Astrocyte (in vitro differentiated cells and primary cell): ENCODE measurements around the gene PLP2. TPM values are rescaled to one million over a fixed set of nuclear protein-coding genes. Genes with fewer than 3 reads are reported as not detected.

Source experiments
- DNase-seq: peaks from one replicate; pipeline ENCODE4 v3.0.0-alpha.2; 2010; ENCODE audit warnings: low read depth
- FAIRE-seq: peaks from 2 replicates; lab custom pipeline; 2011; peaks lifted over from hg19 to GRCh38; lab: Jason Lieb, UNC
- H2AFZ ChIP-seq: 2 replicates; pipeline ENCODE4 v1.6.0; 2012; ENCODE audit warnings: low read depth, low read length, inconsistent platforms
- H3K27ac ChIP-seq: 2 replicates; pipeline ENCODE4 v1.5.1; 2011; ENCODE audit warnings: low read depth, low read length, inconsistent platforms
- H3K27me3 ChIP-seq: 2 replicates; pipeline ENCODE4 v1.6.0; 2011; ENCODE audit warnings: low read length, inconsistent platforms; ENCODE audit not compliant: insufficient read depth
- H3K36me3 ChIP-seq: 2 replicates; pipeline ENCODE4 v1.5.1; 2011; ENCODE audit warnings: low read length, inconsistent platforms; ENCODE audit not compliant: insufficient read depth
- H3K4me1 ChIP-seq: 2 replicates; pipeline ENCODE4 v1.5.1; 2011; ENCODE audit warnings: low read length, inconsistent platforms; ENCODE audit not compliant: insufficient read depth
- H3K4me2 ChIP-seq: 2 replicates; pipeline ENCODE4 v1.6.0; 2012; ENCODE audit warnings: low read length, inconsistent platforms
- H3K4me3 ChIP-seq: 2 replicates; pipeline ENCODE4 v1.5.1; 2011; ENCODE audit warnings: low read depth, mild to moderate bottlenecking, low read length, inconsistent platforms; ENCODE audit not compliant: insufficient read depth
- H3K79me2 ChIP-seq: 2 replicates; pipeline ENCODE4 v1.6.0; 2012; ENCODE audit warnings: mild to moderate bottlenecking, low read length, inconsistent platforms; ENCODE audit not compliant: insufficient read depth
- H3K9ac ChIP-seq: 2 replicates; pipeline ENCODE4 v1.6.0; 2012; ENCODE audit warnings: mild to moderate bottlenecking, low read length, inconsistent platforms
- H3K9me3 ChIP-seq: 2 replicates; pipeline ENCODE4 v1.5.1; 2012; ENCODE audit warnings: low read depth, mild to moderate bottlenecking, low read length, inconsistent platforms; ENCODE audit not compliant: insufficient read depth
- H4K20me1 ChIP-seq: 2 replicates; pipeline ENCODE4 v1.6.0; 2012; ENCODE audit warnings: low read length, inconsistent platforms; ENCODE audit not compliant: insufficient read depth
- H3K27ac Mint-ChIP-seq: one replicate; pipeline ENCODE4 v1.8.0; 2021; ENCODE audit warnings: mild to moderate bottlenecking, mixed read lengths; ENCODE audit not compliant: unreplicated experiment
- H3K27me3 Mint-ChIP-seq: one replicate; pipeline ENCODE4 v1.8.0; 2021; ENCODE audit warnings: low read depth, mixed read lengths; ENCODE audit not compliant: unreplicated experiment
- H3K36me3 Mint-ChIP-seq: one replicate; pipeline ENCODE4 v1.8.0; 2021; ENCODE audit warnings: low read depth, mixed read lengths; ENCODE audit not compliant: unreplicated experiment
- H3K4me1 Mint-ChIP-seq: one replicate; pipeline ENCODE4 v1.8.0; 2021; ENCODE audit warnings: low read depth, mixed read lengths; ENCODE audit not compliant: unreplicated experiment
- H3K4me3 Mint-ChIP-seq: one replicate; pipeline ENCODE4 v1.8.0; 2021; ENCODE audit warnings: mild to moderate bottlenecking, moderate library complexity, mixed read lengths; ENCODE audit not compliant: unreplicated experiment
- H3K9me3 Mint-ChIP-seq: one replicate; pipeline ENCODE4 v1.8.0; 2021; ENCODE audit warnings: mild to moderate bottlenecking, mixed read lengths; ENCODE audit not compliant: unreplicated experiment
- CTCF ChIP-seq: IDR thresholded peaks from 2 replicates; pipeline ENCODE4 v1.5.1; 2011; ENCODE audit warnings: low read depth, mild to moderate bottlenecking, inconsistent platforms, low read length, moderate library complexity; ENCODE audit not compliant: insufficient read depth
- EZH2 ChIP-seq: IDR thresholded peaks from 2 replicates; pipeline ENCODE4 v1.6.1; 2012; ENCODE audit warnings: mild to moderate bottlenecking, low read length, inconsistent platforms; ENCODE audit not compliant: insufficient read depth
- total RNA-seq: library from RNA; stranded (reverse); gene quantifications from 2 replicates; pipeline ENCODE4 v1.2.1, GENCODE V29; 2021

Gene PLP2
- total RNA-seq, 1 donor from 2014 or later, result 109 TPM

DNA sequence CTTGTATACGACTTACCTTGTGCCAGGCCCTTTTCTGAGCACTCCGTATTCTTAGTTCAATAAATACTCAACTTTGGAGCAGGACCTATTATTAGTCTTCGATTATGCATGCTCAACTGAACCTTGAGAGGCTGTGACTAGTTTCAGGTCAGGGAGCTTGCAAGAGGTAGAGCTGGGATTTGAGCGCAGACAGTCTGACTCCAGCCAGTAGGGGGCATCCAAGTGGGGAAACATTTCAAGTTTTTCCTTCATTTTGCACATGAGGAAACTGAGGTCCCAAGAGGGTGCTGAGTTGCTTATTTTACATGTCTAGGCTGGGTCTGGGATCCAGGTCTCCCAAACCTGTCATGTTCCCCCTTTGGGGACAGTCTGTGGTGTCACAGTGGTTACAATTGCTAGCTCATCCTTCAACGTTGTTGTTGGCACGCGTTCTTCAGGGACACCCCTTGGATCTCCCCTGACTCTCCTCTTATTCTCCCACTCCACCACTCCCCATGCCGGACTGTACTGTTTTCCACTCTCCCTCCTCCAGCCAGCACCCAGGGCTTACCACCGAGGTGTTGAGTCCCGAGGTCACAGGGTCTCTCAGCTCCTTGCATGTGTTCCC is 21.1 kb downstream of the PLP2 start:
- FAIRE-seq, result peak; percentile 98

DNA sequence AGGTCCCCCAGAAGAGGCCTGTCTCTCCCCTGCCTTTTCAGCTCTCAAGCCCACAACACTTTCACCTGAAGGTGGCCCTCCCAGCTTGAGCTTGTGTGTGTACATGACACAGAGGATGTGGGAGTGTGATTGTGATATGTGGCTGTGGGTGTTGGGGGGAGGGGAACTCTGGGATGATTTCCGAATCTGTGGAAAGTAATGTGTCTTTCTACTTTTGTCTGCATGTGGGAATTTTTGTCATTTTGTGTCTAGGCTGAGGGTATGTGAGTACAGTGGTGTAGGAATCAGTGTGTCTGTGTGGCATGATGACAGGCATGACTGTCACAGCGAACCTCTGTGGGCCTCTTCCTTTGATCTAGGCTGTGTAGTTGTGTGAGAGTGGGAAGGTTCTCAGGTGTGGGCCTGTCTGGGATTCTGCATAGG is 21.9 kb downstream of the PLP2 start:
- H3K79me2 ChIP-seq, result no peaks in the 10 kb centered on the region
- FAIRE-seq (no peak), DNase-seq (no peak)
- no peak overlapping the region for H2AFZ ChIP-seq
- H3K9me3 ChIP-seq, result no peaks in the 10 kb centered on the region
- peaks cover 1% of the 10 kb centered on the region for H3K4me1 Mint-ChIP-seq
- no peaks in the 10 kb centered on the region for H3K27me3 ChIP-seq
- no peak overlapping the region for H3K9ac ChIP-seq
- no peaks in the 10 kb centered on the region for H3K36me3 ChIP-seq
- no peaks in the 10 kb centered on the region for H3K4me1 ChIP-seq
- no peaks in the 10 kb centered on the region for H3K36me3 Mint-ChIP-seq
- H3K27ac ChIP-seq, result no peak overlapping the region
- no peak overlapping the region for H3K4me3 Mint-ChIP-seq
- no peak overlapping the region for H3K4me3 ChIP-seq
- no peaks in the 10 kb centered on the region for H4K20me1 ChIP-seq
- H3K27me3 Mint-ChIP-seq, result peaks cover 4% of the 10 kb centered on the region
- no peaks in the 10 kb centered on the region for H3K9me3 Mint-ChIP-seq
- TF ChIP-seq EZH2 (no peak), CTCF (no peak)
- no peak overlapping the region for H3K4me2 ChIP-seq
- no peak overlapping the region for H3K27ac Mint-ChIP-seq

More for the DNA sequence above, 21.1 kb downstream of the PLP2 start:
- Histone ChIP-seq H3K9me3 (no peaks in the 10 kb centered on the region), H3K4me2 (no peak overlapping the region), H3K9ac (no peak overlapping the region), H3K79me2 (no peaks in the 10 kb centered on the region), H3K4me3 (no peak overlapping the region), H3K27me3 (no peaks in the 10 kb centered on the region), H3K27ac (no peak overlapping the region), H3K4me1 (no peaks in the 10 kb centered on the region), H2AFZ (no peak overlapping the region), H3K36me3 (no peaks in the 10 kb centered on the region), H4K20me1 (no peaks in the 10 kb centered on the region)
- H3K4me1 Mint-ChIP-seq, result peaks cover 1% of the 10 kb centered on the region
- TF ChIP-seq EZH2 (no peak), CTCF (peak; percentile 62)
- no peaks in the 10 kb centered on the region for H3K9me3 Mint-ChIP-seq
- no peaks in the 10 kb centered on the region for H3K36me3 Mint-ChIP-seq
- DNase-seq, result no peak
- H3K27ac Mint-ChIP-seq, result no peak overlapping the region
- H3K4me3 Mint-ChIP-seq, result peak overlapping the region; percentile 70
- no peaks in the 10 kb centered on the region for H3K27me3 Mint-ChIP-seq

DNA sequence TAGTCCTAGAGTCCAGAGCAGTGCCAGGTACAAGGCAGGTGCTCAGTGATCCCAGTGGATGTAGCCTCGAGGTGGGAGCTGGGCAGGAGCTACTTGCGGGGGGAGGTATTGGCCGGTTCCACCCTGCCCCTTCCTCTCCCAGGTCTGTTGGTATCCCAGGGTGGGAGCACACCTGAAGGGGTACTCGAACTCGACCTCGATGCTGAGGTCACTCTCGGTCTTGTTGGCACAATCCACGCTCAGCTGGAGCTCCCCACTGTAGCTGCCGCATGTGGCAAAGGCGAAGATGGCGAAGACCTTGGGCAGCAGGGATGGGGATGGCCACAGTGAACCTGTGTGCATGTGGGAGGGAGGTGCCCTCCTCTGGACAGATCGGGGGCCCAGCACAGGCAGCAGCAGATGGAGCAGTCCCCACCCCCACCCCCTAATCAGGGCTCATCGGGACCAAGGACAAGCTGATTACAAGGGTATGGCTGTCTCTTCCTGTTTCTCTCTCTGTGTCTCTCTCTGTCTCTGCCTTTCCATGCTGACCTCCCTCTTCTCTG is 25.9 kb downstream of the PLP2 start:
- H3K9me3 Mint-ChIP-seq, result no peaks in the 10 kb centered on the region
- no peak for DNase-seq
- no peaks in the 10 kb centered on the region for H3K36me3 ChIP-seq

More for the DNA sequence above, 25.9 kb downstream of the PLP2 start:
- no peaks in the 10 kb centered on the region for H3K4me1 ChIP-seq
- no peaks in the 10 kb centered on the region for H3K4me1 Mint-ChIP-seq
- no peaks in the 10 kb centered on the region for H3K9me3 ChIP-seq
- H3K4me3 Mint-ChIP-seq, result no peak overlapping the region
- TF ChIP-seq CTCF (no peak), EZH2 (no peak)
- no peaks in the 10 kb centered on the region for H3K36me3 Mint-ChIP-seq
- no peak overlapping the region for H3K27ac ChIP-seq
- H3K9ac ChIP-seq, result no peak overlapping the region
- no peak overlapping the region for H3K27ac Mint-ChIP-seq
- H3K4me2 ChIP-seq, result no peak overlapping the region
- H2AFZ ChIP-seq, result no peak overlapping the region
- H3K27me3 Mint-ChIP-seq, result peaks cover 6% of the 10 kb centered on the region
- no peak for FAIRE-seq
- H4K20me1 ChIP-seq, result no peaks in the 10 kb centered on the region
- H3K27me3 ChIP-seq, result no peaks in the 10 kb centered on the region
- no peak overlapping the region for H3K4me3 ChIP-seq
- H3K79me2 ChIP-seq, result no peaks in the 10 kb centered on the region
